ENCODE results near the gene PRRT2. TPM values are rescaled to one million over a fixed set of nuclear protein-coding genes. Genes with fewer than 3 reads are reported as not detected.
"Not testable (repeated sequence)": the region's sequence is repeated elsewhere in the genome, so short reads cannot be mapped to it uniquely, and the experiment has no call there.

PRRT2 gene
- total RNA-seq, 1 experiment from 2014 or later = not detected

GRCh38 chr16:29820730-29821642 lies 9.0 kb downstream of the PRRT2 start:
- in situ Hi-C loops (cut with HindIII; ENCODE audit: low pct_unique_long_range_greater_than_20kb, low sequenced_read_pairs) = no loop called here
- no peak for DNase-seq (ENCODE audit: low read depth, low spot score)

DNA sequence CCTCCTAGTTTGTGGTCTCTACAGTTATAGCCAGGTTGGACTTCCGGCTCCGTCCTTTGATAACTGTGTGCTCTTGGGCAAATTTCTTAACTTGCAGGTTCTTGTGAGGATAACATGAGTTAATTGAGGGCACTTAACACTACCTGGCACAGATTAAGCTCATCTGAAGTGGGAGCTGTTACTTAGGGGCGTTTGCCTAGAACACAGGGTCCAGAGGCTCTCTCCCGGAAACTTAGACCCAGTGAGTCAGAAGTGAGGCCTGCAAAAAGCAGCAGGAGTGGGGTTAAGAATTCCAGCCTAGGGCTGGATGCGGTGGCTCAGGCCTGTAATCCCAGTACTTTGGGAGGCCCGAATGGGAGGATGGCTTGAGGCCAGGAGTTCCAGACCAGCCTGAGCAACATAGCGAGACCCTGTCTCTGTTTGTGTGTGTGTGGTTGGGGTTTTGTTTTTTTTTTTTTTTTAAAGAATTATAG lies 9.7 kb downstream of the PRRT2 start:
- DNase-seq (ENCODE audit: low read depth, low spot score) = no peak
- in situ Hi-C loops (cut with HindIII; ENCODE audit: low pct_unique_long_range_greater_than_20kb, low sequenced_read_pairs) = no loop called here

DNA sequence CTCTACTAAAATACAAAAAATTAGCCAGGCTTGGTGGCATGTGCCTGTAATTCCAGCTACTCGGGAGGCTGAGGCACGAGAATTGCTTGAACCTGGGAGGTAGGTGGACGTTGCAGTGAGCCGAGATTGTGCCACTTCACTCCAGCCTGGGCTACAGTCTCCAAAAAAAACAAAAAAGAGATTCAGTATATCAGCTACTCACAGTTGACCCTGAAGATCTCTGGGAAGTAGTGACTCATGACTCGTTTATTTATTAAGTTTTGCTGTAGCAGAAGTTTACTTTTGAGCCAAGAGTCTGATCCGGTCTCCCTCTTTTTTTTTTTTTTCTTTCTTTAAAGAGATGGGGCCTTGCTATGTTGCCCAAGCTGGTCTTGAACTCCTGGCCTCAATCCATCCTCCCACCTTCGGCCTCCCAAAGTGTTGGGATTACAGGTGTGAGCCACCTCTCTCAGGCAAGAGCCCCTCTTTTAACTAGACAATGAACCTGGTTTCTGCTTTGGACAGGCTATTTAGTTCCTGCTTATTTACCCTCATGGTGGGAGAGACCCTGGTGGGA lies 12.7 kb downstream of the PRRT2 start:
- DNase-seq (ENCODE audit: low read depth, low spot score) = no peak
- in situ Hi-C loops (cut with HindIII; ENCODE audit: low pct_unique_long_range_greater_than_20kb, low sequenced_read_pairs) = no loop called here

- no peak for DNase-seq (ENCODE audit: low read depth, low spot score)
- in situ Hi-C loops (cut with HindIII; ENCODE audit: low pct_unique_long_range_greater_than_20kb, low sequenced_read_pairs) = no loop called here
These were observed 13.4 kb downstream of the PRRT2 start for GRCh38 chr16:29825145-29826044.

GRCh38 chr16:29826342-29826695 lies 14.3 kb downstream of the PRRT2 start:
- no peak for DNase-seq (ENCODE audit: low read depth, low spot score)
- in situ Hi-C loops (cut with HindIII; ENCODE audit: low pct_unique_long_range_greater_than_20kb, low sequenced_read_pairs) = no loop called here

DNA sequence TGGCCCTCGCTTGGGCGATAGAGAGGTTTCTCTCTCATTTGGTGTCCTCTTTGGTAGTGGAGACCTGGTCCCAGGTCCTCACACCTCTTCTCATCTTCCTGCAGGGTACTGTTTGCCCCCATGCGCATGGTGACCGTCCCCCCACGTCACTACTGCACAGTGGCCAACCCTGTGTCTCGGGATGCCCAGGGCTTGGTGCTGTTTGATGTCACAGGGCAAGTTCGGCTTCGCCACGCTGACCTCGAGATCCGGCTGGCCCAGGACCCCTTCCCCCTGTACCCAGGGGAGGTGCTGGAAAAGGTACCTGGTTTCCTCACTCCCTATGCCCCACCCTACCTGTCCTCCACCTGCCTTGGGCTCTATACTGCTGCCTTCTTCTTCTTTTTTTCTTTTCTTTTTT lies 18.8 kb downstream of the PRRT2 start:
- DNase-seq (ENCODE audit: low read depth, low spot score) = no peak
- in situ Hi-C loops (cut with HindIII; ENCODE audit: low pct_unique_long_range_greater_than_20kb, low sequenced_read_pairs) = no loop called here

GRCh38 chr16:29831490-29831889 lies 19.5 kb downstream of the PRRT2 start:
- in situ Hi-C loops (cut with HindIII; ENCODE audit: low pct_unique_long_range_greater_than_20kb, low sequenced_read_pairs) = no loop called here
- DNase-seq (ENCODE audit: low read depth, low spot score) = no peak

GRCh38 chr16:29833219-29833618 lies 21.2 kb downstream of the PRRT2 start:
- DNase-seq (ENCODE audit: low read depth, low spot score); in situ Hi-C loops (cut with HindIII; ENCODE audit: low pct_unique_long_range_greater_than_20kb, low sequenced_read_pairs): not testable (repeated sequence)

- DNase-seq (ENCODE audit: low read depth, low spot score) = no peak
- in situ Hi-C loops (cut with HindIII; ENCODE audit: low pct_unique_long_range_greater_than_20kb, low sequenced_read_pairs) = no loop called here
These were observed 22.1 kb downstream of the PRRT2 start for GRCh38 chr16:29834079-29834478.

GRCh38 chr16:29835926-29836325 lies 23.9 kb downstream of the PRRT2 start:
- no peak for DNase-seq (ENCODE audit: low read depth, low spot score)
- in situ Hi-C loops (cut with HindIII; ENCODE audit: low pct_unique_long_range_greater_than_20kb, low sequenced_read_pairs) = no loop called here

DNA sequence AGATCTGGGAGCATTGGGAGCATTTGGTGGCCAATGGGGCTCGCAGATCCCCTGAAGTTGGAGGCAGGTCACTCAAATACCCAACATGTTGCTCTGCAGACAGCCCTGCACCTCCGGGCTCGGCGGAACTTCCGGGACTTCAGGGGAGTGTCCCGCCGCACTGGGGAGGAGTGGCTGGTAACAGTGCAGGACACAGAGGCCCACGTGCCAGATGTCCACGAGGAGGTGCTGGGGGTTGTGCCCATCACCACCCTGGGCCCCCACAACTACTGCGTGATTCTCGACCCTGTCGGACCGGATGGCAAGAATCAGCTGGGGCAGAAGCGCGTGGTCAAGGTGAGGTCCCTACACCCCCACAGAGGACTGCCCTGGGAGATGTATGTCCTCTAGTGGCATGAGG lies 24.6 kb downstream of the PRRT2 start:
- in situ Hi-C loops (cut with HindIII; ENCODE audit: low pct_unique_long_range_greater_than_20kb, low sequenced_read_pairs) = no loop called here
- no peak for DNase-seq (ENCODE audit: low read depth, low spot score)

DNA sequence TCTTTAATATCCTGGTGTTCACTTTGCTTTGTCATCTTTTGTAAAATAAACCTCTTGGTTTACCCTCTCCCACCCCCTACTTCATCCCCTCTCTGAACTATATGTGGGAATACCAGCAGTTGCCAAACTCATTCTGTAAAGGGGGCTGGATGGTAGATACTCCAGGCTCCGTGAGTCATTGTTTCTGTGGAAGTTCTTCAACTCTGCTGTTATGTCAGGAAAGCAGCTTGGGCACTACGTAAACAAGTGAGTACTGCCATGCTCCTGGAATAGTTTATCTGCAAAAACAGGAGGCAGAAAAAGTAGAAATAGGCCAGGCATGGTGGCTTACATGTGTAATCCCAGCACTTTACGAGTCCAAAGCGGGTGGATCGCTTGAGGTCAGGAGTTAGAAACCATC lies 25.8 kb downstream of the PRRT2 start:
- in situ Hi-C loops (cut with HindIII; ENCODE audit: low pct_unique_long_range_greater_than_20kb, low sequenced_read_pairs) = no loop called here
- no peak for DNase-seq (ENCODE audit: low read depth, low spot score)

DNA sequence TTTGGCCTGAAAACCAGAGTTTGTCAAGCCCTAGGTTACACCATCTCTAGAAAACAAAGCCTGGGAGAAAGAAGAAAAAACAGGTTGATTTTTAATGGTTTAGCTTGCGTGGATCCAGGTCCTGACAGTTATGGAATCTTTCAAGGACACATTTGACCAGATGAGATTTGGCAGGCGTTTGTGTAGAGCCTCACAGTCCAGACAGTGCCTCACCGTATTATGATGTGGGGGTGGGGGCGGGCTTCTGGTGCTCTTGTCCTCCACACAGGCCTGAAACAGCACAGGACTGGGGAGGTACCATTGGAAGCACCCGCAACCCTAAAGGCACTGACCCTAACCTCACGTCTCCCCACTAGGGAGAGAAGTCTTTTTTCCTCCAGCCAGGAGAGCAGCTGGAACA lies 27.8 kb downstream of the PRRT2 start:
- in situ Hi-C loops (cut with HindIII; ENCODE audit: low pct_unique_long_range_greater_than_20kb, low sequenced_read_pairs) = no loop called here
- no peak for DNase-seq (ENCODE audit: low read depth, low spot score)

GRCh38 chr16:29840240-29840639 lies 28.2 kb downstream of the PRRT2 start:
- in situ Hi-C loops (cut with HindIII; ENCODE audit: low pct_unique_long_range_greater_than_20kb, low sequenced_read_pairs) = no loop called here
- DNase-seq (ENCODE audit: low read depth, low spot score) = no peak

- no peak for DNase-seq (ENCODE audit: low read depth, low spot score)
- in situ Hi-C loops (cut with HindIII; ENCODE audit: low pct_unique_long_range_greater_than_20kb, low sequenced_read_pairs) = no loop called here
These were observed 29.6 kb downstream of the PRRT2 start for GRCh38 chr16:29841631-29842030.

GRCh38 chr16:29842732-29843346 lies 30.8 kb downstream of the PRRT2 start:
- no peak for DNase-seq (ENCODE audit: low read depth, low spot score)
- in situ Hi-C loops (cut with HindIII; ENCODE audit: low pct_unique_long_range_greater_than_20kb, low sequenced_read_pairs) = no loop called here

DNA sequence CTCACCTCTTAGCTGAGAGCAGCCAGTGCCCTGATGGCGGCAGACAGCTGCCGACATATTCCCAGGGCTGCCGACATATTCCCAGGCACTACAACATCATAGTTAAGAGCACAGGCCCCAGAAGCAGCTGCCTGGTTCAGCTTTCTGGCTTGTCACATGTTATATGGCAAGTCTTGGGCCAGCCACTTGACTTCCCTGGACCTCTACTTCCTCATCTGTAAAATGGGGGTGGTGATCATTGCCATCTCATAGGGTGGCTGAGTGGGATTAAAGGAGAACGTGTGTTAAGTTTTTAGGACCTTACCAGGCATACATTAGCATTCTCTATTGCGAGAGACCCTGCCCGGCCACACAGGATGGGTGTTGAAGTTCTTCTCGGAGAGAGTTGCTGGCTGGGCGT lies 31.9 kb downstream of the PRRT2 start:
- in situ Hi-C loops (cut with HindIII; ENCODE audit: low pct_unique_long_range_greater_than_20kb, low sequenced_read_pairs) = no loop called here

More for the DNA sequence above, 31.9 kb downstream of the PRRT2 start:
- DNase-seq (ENCODE audit: low read depth, low spot score) = no peak

Measured in SK-MEL-5 (cell line).